ENCODE results near the gene RNU5B-1. TPM values are rescaled to one million over a fixed set of nuclear protein-coding genes. Genes with fewer than 3 reads are reported as not detected.

The RNU5B-1 gene
- total and polyA plus RNA-seq, 9 of the 15 experiments (the other 6 are each of a cell fraction or from before 2014, with no cell fraction given), result 14.2 TPM; not detected in 8

- H3K9me1 ChIP-seq (ENCODE audit: control insufficient read depth, insufficient read depth, low read length), result no peaks in the 10 kb centered on the region
- no peak overlapping the region for H3K27ac ChIP-seq (ENCODE audit: extremely low read depth, low read depth, low read length)
- ChIA-PET POLR2A (interaction anchor here (2.5 kb wide), 1 partner anchor 23 kb away, joined by 16 read pairs; the partner anchor contains the start of gene RNU5B-1), CTCF (ENCODE audit: low intra/inter-chr PET ratio) (no interaction called here)
- ATAC-seq, result no peak
- H3K4me2 ChIP-seq (ENCODE audit: insufficient read depth, low read length), result no peak overlapping the region
- intact Hi-C loops (cut with micrococcal nuclease) (no loop called here), in situ Hi-C loops (cut with MboI) (no loop called here)
- no peaks in the 10 kb centered on the region for H3K79me2 ChIP-seq (ENCODE audit: control insufficient read depth, insufficient read depth, low read length)
- peaks cover 25 to 50% of the 10 kb centered on the region in 2 experiments for H3K27me3 ChIP-seq (ENCODE audit: control insufficient read depth in 2 of 2, insufficient read depth in 2 of 2, low read length in 2 of 2)
- H3K4me1 ChIP-seq (replicated peaks in 1 of 2; ENCODE audit: control insufficient read depth in 2 of 2, insufficient read depth in 2 of 2, low read length in 2 of 2), result peaks cover 0 to 24% of the 10 kb centered on the region in 2 experiments; a peak in 2 of 5 replicates
- FAIRE-seq, result no peak
- H4K20me1 ChIP-seq (replicated peaks; ENCODE audit: control insufficient read depth, insufficient read depth, low read length), result peaks cover 9% of the 10 kb centered on the region; the same call in 1 of the 2 replicates
- no peak overlapping the region for H3K4me3 ChIP-seq
- no TSS peak for BruUV-seq (replicated peaks)
- DNase-seq (ENCODE audit: extremely low read depth in 1 of 4, low spot score in 3 of 4), result peak in 2 of 4 experiments; percentile 41 to 44
- H2AFZ ChIP-seq (ENCODE audit: low read depth, low read length), result no peak overlapping the region
- 9% methylated on average over 9 of the region's 12 CpGs for WGBS (ENCODE audit: insufficient coverage, low coverage, missing lambda C conversion rate)
- no peaks in the 10 kb centered on the region for H3K9me3 ChIP-seq (replicated peaks; ENCODE audit: control insufficient read depth, insufficient read depth, low read depth, low read length)
- H3K36me3 ChIP-seq (ENCODE audit: control insufficient read depth, insufficient read depth, low read length), result no peaks in the 10 kb centered on the region
- H3K9ac ChIP-seq (ENCODE audit: insufficient read depth in 1 of 2, low read depth in 2 of 2, low read length in 2 of 2), result no peak overlapping the region
- TF ChIP-seq, protein P1, sequence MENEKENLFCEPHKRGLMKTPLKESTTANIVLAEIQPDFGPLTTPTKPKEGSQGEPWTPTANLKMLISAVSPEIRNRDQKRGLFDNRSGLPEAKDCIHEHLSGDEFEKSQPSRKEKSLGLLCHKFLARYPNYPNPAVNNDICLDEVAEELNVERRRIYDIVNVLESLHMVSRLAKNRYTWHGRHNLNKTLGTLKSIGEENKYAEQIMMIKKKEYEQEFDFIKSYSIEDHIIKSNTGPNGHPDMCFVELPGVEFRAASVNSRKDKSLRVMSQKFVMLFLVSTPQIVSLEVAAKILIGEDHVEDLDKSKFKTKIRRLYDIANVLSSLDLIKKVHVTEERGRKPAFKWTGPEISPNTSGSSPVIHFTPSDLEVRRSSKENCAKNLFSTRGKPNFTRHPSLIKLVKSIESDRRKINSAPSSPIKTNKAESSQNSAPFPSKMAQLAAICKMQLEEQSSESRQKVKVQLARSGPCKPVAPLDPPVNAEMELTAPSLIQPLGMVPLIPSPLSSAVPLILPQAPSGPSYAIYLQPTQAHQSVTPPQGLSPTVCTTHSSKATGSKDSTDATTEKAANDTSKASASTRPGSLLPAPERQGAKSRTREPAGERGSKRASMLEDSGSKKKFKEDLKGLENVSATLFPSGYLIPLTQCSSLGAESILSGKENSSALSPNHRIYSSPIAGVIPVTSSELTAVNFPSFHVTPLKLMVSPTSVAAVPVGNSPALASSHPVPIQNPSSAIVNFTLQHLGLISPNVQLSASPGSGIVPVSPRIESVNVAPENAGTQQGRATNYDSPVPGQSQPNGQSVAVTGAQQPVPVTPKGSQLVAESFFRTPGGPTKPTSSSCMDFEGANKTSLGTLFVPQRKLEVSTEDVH (IDR thresholded peaks at IDR 0.05; ENCODE audit: low read depth, partially characterized antibody), result no peak
- TF ChIP-seq, protein P2, sequence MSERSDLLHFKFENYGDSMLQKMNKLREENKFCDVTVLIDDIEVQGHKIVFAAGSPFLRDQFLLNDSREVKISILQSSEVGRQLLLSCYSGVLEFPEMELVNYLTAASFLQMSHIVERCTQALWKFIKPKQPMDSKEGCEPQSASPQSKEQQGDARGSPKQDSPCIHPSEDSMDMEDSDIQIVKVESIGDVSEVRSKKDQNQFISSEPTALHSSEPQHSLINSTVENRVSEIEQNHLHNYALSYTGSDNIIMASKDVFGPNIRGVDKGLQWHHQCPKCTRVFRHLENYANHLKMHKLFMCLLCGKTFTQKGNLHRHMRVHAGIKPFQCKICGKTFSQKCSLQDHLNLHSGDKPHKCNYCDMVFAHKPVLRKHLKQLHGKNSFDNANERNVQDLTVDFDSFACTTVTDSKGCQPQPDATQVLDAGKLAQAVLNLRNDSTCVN (CRISPR knock-in tag; IDR thresholded peaks at IDR 0.05), result no peak
- TF ChIP-seq PREB (CRISPR knock-in tag; IDR thresholded peaks at IDR 0.05), result no peak
- TF ChIP-seq, protein P3, sequence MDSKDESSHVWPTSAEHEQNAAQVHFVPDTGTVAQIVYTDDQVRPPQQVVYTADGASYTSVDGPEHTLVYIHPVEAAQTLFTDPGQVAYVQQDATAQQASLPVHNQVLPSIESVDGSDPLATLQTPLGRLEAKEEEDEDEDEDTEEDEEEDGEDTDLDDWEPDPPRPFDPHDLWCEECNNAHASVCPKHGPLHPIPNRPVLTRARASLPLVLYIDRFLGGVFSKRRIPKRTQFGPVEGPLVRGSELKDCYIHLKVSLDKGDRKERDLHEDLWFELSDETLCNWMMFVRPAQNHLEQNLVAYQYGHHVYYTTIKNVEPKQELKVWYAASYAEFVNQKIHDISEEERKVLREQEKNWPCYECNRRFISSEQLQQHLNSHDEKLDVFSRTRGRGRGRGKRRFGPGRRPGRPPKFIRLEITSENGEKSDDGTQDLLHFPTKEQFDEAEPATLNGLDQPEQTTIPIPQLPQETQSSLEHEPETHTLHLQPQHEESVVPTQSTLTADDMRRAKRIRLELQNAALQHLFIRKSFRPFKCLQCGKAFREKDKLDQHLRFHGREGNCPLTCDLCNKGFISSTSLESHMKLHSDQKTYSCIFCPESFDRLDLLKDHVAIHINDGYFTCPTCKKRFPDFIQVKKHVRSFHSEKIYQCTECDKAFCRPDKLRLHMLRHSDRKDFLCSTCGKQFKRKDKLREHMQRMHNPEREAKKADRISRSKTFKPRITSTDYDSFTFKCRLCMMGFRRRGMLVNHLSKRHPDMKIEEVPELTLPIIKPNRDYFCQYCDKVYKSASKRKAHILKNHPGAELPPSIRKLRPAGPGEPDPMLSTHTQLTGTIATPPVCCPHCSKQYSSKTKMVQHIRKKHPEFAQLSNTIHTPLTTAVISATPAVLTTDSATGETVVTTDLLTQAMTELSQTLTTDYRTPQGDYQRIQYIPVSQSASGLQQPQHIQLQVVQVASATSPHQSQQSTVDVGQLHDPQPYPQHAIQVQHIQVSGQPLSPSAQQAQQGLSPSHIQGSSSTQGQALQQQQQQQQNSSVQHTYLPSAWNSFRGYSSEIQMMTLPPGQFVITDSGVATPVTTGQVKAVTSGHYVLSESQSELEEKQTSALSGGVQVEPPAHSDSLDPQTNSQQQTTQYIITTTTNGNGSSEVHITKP (IDR thresholded peaks at IDR 0.05; ENCODE audit: partially characterized antibody), result peak; percentile 84
- no peak for TF ChIP-seq MXI1 (IDR thresholded peaks at IDR 0.05; ENCODE audit: low read depth, low read length)
- TF ChIP-seq HCFC1 (IDR thresholded peaks at IDR 0.05; ENCODE audit: low read depth, low read length), result no peak
- peak; percentile 82 for TF ChIP-seq ZNF384 (IDR thresholded peaks at IDR 0.05; ENCODE audit: low read depth, low read length)
- no peak for TF ChIP-seq FOXM1 (IDR thresholded peaks at IDR 0.05; ENCODE audit: low read depth)
- no peak for TF ChIP-seq FOXM1 (CRISPR knock-in tag; IDR thresholded peaks at IDR 0.05; ENCODE audit: low read depth)
- TF ChIP-seq, protein P4, sequence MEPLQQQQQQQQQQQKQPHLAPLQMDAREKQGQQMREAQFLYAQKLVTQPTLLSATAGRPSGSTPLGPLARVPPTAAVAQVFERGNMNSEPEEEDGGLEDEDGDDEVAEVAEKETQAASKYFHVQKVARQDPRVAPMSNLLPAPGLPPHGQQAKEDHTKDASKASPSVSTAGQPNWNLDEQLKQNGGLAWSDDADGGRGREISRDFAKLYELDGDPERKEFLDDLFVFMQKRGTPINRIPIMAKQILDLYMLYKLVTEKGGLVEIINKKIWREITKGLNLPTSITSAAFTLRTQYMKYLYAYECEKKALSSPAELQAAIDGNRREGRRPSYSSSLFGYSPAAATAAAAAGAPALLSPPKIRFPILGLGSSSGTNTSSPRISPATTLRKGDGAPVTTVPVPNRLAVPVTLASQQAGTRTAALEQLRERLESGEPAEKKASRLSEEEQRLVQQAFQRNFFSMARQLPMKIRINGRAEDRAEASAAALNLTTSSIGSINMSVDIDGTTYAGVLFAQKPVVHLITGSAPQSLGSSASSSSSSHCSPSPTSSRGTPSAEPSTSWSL (CRISPR knock-in tag; IDR thresholded peaks at IDR 0.05; ENCODE audit: borderline replicate concordance), result no peak
These were observed 23.3 kb downstream of the RNU5B-1 start for GRCh38 chr15:65327651-65328393.

All from K562 (cell line).